ENCODE measurements around the gene GBA2.

DNA sequence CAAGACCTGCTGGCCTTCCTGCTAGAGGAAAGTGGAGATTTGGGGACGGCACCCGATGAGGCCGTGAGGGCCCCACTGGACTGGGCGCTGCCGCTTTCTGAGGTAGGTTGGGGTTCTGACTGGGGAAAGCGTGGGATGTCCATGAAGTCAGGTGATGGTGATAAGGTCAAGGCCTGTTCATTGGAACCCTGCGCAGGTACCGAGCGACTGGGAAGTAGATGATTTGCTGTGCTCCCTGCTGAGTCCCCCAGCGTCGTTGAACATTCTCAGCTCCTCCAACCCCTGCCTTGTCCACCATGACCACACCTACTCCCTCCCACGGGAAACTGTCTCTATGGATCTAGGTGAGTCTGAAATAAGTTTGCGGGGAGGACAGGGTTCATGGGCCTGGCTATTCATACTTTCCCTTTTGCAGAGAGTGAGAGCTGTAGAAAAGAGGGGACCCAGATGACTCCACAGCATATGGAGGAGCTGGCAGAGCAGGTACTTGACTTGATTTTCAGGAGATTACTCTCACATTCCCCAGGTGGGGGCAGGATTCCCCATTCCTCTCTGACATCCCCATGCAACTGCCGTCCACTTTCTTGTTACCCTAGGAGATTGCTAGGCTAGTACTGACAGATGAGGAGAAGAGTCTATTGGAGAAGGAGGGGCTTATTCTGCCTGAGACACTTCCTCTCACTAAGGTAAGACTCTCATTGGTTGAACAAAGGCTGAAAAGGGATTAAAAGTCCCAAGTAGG is 16.1 kb downstream of the GBA2 start:
- TF ChIP-seq, protein P1, sequence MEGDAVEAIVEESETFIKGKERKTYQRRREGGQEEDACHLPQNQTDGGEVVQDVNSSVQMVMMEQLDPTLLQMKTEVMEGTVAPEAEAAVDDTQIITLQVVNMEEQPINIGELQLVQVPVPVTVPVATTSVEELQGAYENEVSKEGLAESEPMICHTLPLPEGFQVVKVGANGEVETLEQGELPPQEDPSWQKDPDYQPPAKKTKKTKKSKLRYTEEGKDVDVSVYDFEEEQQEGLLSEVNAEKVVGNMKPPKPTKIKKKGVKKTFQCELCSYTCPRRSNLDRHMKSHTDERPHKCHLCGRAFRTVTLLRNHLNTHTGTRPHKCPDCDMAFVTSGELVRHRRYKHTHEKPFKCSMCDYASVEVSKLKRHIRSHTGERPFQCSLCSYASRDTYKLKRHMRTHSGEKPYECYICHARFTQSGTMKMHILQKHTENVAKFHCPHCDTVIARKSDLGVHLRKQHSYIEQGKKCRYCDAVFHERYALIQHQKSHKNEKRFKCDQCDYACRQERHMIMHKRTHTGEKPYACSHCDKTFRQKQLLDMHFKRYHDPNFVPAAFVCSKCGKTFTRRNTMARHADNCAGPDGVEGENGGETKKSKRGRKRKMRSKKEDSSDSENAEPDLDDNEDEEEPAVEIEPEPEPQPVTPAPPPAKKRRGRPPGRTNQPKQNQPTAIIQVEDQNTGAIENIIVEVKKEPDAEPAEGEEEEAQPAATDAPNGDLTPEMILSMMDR (IDR thresholded peaks at IDR 0.05), result no peak
- TF ChIP-seq POLR2A (IDR thresholded peaks at IDR 0.05), result no peak

Data from thyroid gland (tissue), 4 donors.